ENCODE measurements around the gene KRT27. TPM values are rescaled to one million over a fixed set of nuclear protein-coding genes. Genes with fewer than 3 reads are reported as not detected.

KRT27 gene
- total and polyA plus RNA-seq, 9 of the 15 experiments (the other 6 are each of a cell fraction or from before 2014, with no cell fraction given): 0.10 TPM; not detected in 8

DNA sequence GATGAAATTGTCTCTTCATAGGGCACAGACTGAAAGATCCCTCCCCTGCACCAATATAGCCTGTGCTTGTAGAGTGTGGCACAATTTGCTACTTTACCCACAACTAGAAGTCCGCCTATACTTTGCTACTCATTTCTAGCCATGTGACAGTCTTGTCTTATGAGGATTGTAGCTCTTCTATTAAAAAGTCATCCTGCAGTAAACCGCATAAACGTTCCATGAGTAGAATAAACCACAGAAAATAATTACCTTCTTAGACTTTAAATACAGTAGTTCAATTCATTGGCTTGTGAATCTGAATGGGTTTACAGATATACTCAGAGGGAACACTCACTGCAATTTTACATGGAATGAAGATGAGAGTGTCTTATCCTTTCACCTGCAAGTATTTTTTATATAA is 4.4 kb downstream of the KRT27 start (continued):
- TF ChIP-seq, protein P1, sequence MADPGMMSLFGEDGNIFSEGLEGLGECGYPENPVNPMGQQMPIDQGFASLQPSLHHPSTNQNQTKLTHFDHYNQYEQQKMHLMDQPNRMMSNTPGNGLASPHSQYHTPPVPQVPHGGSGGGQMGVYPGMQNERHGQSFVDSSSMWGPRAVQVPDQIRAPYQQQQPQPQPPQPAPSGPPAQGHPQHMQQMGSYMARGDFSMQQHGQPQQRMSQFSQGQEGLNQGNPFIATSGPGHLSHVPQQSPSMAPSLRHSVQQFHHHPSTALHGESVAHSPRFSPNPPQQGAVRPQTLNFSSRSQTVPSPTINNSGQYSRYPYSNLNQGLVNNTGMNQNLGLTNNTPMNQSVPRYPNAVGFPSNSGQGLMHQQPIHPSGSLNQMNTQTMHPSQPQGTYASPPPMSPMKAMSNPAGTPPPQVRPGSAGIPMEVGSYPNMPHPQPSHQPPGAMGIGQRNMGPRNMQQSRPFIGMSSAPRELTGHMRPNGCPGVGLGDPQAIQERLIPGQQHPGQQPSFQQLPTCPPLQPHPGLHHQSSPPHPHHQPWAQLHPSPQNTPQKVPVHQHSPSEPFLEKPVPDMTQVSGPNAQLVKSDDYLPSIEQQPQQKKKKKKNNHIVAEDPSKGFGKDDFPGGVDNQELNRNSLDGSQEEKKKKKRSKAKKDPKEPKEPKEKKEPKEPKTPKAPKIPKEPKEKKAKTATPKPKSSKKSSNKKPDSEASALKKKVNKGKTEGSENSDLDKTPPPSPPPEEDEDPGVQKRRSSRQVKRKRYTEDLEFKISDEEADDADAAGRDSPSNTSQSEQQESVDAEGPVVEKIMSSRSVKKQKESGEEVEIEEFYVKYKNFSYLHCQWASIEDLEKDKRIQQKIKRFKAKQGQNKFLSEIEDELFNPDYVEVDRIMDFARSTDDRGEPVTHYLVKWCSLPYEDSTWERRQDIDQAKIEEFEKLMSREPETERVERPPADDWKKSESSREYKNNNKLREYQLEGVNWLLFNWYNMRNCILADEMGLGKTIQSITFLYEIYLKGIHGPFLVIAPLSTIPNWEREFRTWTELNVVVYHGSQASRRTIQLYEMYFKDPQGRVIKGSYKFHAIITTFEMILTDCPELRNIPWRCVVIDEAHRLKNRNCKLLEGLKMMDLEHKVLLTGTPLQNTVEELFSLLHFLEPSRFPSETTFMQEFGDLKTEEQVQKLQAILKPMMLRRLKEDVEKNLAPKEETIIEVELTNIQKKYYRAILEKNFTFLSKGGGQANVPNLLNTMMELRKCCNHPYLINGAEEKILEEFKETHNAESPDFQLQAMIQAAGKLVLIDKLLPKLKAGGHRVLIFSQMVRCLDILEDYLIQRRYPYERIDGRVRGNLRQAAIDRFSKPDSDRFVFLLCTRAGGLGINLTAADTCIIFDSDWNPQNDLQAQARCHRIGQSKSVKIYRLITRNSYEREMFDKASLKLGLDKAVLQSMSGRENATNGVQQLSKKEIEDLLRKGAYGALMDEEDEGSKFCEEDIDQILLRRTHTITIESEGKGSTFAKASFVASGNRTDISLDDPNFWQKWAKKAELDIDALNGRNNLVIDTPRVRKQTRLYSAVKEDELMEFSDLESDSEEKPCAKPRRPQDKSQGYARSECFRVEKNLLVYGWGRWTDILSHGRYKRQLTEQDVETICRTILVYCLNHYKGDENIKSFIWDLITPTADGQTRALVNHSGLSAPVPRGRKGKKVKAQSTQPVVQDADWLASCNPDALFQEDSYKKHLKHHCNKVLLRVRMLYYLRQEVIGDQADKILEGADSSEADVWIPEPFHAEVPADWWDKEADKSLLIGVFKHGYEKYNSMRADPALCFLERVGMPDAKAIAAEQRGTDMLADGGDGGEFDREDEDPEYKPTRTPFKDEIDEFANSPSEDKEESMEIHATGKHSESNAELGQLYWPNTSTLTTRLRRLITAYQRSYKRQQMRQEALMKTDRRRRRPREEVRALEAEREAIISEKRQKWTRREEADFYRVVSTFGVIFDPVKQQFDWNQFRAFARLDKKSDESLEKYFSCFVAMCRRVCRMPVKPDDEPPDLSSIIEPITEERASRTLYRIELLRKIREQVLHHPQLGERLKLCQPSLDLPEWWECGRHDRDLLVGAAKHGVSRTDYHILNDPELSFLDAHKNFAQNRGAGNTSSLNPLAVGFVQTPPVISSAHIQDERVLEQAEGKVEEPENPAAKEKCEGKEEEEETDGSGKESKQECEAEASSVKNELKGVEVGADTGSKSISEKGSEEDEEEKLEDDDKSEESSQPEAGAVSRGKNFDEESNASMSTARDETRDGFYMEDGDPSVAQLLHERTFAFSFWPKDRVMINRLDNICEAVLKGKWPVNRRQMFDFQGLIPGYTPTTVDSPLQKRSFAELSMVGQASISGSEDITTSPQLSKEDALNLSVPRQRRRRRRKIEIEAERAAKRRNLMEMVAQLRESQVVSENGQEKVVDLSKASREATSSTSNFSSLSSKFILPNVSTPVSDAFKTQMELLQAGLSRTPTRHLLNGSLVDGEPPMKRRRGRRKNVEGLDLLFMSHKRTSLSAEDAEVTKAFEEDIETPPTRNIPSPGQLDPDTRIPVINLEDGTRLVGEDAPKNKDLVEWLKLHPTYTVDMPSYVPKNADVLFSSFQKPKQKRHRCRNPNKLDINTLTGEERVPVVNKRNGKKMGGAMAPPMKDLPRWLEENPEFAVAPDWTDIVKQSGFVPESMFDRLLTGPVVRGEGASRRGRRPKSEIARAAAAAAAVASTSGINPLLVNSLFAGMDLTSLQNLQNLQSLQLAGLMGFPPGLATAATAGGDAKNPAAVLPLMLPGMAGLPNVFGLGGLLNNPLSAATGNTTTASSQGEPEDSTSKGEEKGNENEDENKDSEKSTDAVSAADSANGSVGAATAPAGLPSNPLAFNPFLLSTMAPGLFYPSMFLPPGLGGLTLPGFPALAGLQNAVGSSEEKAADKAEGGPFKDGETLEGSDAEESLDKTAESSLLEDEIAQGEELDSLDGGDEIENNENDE (IDR thresholded peaks at IDR 0.05; ENCODE audit: low read depth, low read length): no peak
- no peak for TF ChIP-seq HDAC6 (IDR thresholded peaks at IDR 0.05; ENCODE audit: low read depth, low read length)
- TF ChIP-seq, protein P2, sequence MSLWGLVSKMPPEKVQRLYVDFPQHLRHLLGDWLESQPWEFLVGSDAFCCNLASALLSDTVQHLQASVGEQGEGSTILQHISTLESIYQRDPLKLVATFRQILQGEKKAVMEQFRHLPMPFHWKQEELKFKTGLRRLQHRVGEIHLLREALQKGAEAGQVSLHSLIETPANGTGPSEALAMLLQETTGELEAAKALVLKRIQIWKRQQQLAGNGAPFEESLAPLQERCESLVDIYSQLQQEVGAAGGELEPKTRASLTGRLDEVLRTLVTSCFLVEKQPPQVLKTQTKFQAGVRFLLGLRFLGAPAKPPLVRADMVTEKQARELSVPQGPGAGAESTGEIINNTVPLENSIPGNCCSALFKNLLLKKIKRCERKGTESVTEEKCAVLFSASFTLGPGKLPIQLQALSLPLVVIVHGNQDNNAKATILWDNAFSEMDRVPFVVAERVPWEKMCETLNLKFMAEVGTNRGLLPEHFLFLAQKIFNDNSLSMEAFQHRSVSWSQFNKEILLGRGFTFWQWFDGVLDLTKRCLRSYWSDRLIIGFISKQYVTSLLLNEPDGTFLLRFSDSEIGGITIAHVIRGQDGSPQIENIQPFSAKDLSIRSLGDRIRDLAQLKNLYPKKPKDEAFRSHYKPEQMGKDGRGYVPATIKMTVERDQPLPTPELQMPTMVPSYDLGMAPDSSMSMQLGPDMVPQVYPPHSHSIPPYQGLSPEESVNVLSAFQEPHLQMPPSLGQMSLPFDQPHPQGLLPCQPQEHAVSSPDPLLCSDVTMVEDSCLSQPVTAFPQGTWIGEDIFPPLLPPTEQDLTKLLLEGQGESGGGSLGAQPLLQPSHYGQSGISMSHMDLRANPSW (CRISPR knock-in tag; IDR thresholded peaks at IDR 0.05): no peak
- no peak for TF ChIP-seq CBX1 (IDR thresholded peaks at IDR 0.05; ENCODE audit: low read depth)
- TF ChIP-seq ZBTB5 (IDR thresholded peaks at IDR 0.05): no peak
- no peak for TF ChIP-seq CC2D1A (IDR thresholded peaks at IDR 0.05)
- TF ChIP-seq PHB2 (IDR thresholded peaks at IDR 0.05; ENCODE audit: low read depth): no peak
- TF ChIP-seq KAT2B (IDR thresholded peaks at IDR 0.05; ENCODE audit: low read depth, low read length): no peak
- no peak for TF ChIP-seq ZNF140 (CRISPR knock-in tag; IDR thresholded peaks at IDR 0.05)
- no peak for TF ChIP-seq ZNF717 (CRISPR knock-in tag; IDR thresholded peaks at IDR 0.05)

Data from K562 (cell line).